Measurements from ENCODE around the gene MAPK12. TPM values are rescaled to one million over a fixed set of nuclear protein-coding genes. Genes with fewer than 3 reads are reported as not detected.
A peak's percentile ranks its signal among the peaks of the same experiment; 100 is the strongest.

Gene MAPK12
- total RNA-seq, 1 experiment from 2014 or later, result 33.8 TPM

- no peak for DNase-seq (ENCODE audit: low read depth)
Measured at GRCh38 chr22:50299785-50300619, 38.5 kb upstream of the MAPK12 start.

GRCh38 chr22:50298937-50299784 lies 37.7 kb upstream of the MAPK12 start:
- DNase-seq (ENCODE audit: low read depth), result no peak

- no peak for DNase-seq (ENCODE audit: low read depth)
Measured at GRCh38 chr22:50298266-50298637, 36.8 kb upstream of the MAPK12 start.

- no peak for DNase-seq (ENCODE audit: low read depth)
Measured at GRCh38 chr22:50297510-50298265, 36.2 kb upstream of the MAPK12 start.

GRCh38 chr22:50296658-50297490 lies 35.4 kb upstream of the MAPK12 start:
- no peak for DNase-seq (ENCODE audit: low read depth)

GRCh38 chr22:50294319-50294656 lies 32.8 kb upstream of the MAPK12 start:
- no peak for DNase-seq (ENCODE audit: low read depth)

GRCh38 chr22:50293441-50294318 lies 32.2 kb upstream of the MAPK12 start:
- peak; percentile 74 for DNase-seq (ENCODE audit: low read depth)

GRCh38 chr22:50292643-50293440 lies 31.4 kb upstream of the MAPK12 start:
- no peak for DNase-seq (ENCODE audit: low read depth)

- no peak for DNase-seq (ENCODE audit: low read depth)
Measured at GRCh38 chr22:50289942-50290630, 28.6 kb upstream of the MAPK12 start.

GRCh38 chr22:50289151-50289941 lies 27.9 kb upstream of the MAPK12 start:
- DNase-seq (ENCODE audit: low read depth), result no peak

GRCh38 chr22:50287731-50288130 lies 26.2 kb upstream of the MAPK12 start:
- no peak for DNase-seq (ENCODE audit: low read depth)

- DNase-seq (ENCODE audit: low read depth), result no peak
Measured at GRCh38 chr22:50286701-50287318, 25.3 kb upstream of the MAPK12 start.

GRCh38 chr22:50286275-50286674 lies 24.8 kb upstream of the MAPK12 start:
- DNase-seq (ENCODE audit: low read depth), result no peak

GRCh38 chr22:50285568-50286229 lies 24.2 kb upstream of the MAPK12 start:
- no peak for DNase-seq (ENCODE audit: low read depth)

GRCh38 chr22:50284479-50284878 lies 23.0 kb upstream of the MAPK12 start:
- DNase-seq (ENCODE audit: low read depth), result no peak

GRCh38 chr22:50283821-50284220 lies 22.3 kb upstream of the MAPK12 start:
- no peak for DNase-seq (ENCODE audit: low read depth)

Measured in LHCN-M2 (cell line).